Cerebellar cortex (tissue), 1 donor: ENCODE results near the gene GIMAP8.

Experiments used
- DNase-seq: peaks from one replicate; pipeline ENCODE4 v3.0.0-alpha.2; 2015; ENCODE audit warnings: low spot score

The GIMAP8 gene

DNA sequence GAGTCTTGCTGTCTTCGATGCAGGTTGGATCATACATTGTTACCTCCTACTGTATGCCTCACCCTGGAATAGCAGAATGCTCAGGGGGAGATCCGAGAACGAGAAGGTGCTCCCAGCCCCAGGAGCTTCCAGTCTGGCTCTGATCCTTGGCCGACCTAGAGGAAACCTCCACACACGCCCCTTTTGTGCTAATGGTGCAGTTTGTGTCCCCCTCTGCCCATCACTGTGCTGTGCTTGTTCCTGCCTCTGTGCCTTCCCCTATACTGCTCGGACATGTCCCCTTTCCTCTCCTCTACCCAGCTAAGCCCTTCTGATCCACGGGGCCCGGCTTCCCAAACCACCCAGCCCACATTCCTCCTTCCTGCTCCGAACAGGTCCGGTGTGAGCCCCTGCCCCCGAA lies 38.8 kb upstream of the GIMAP8 start:
- no peak for DNase-seq

DNA sequence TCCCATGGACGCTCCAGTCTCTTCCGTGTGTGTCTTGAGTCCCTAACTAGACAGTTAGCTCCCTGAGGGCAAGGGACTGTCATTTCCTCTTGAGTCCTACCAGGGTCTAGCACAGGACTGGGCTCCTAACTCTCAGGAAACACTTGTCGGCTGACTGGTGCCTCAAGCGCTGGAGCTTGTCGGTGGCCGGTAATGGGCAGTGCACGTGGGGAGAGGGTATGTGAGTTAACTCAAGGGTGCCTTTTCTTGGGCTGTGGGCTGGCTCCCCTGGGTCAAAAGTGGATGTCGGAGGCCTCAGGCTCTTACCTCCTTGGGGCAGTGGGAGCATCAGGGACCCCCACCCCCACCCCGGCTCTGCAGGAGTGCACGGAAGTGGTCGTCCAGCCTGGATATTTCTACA lies 38.4 kb upstream of the GIMAP8 start:
- DNase-seq: no peak

DNA sequence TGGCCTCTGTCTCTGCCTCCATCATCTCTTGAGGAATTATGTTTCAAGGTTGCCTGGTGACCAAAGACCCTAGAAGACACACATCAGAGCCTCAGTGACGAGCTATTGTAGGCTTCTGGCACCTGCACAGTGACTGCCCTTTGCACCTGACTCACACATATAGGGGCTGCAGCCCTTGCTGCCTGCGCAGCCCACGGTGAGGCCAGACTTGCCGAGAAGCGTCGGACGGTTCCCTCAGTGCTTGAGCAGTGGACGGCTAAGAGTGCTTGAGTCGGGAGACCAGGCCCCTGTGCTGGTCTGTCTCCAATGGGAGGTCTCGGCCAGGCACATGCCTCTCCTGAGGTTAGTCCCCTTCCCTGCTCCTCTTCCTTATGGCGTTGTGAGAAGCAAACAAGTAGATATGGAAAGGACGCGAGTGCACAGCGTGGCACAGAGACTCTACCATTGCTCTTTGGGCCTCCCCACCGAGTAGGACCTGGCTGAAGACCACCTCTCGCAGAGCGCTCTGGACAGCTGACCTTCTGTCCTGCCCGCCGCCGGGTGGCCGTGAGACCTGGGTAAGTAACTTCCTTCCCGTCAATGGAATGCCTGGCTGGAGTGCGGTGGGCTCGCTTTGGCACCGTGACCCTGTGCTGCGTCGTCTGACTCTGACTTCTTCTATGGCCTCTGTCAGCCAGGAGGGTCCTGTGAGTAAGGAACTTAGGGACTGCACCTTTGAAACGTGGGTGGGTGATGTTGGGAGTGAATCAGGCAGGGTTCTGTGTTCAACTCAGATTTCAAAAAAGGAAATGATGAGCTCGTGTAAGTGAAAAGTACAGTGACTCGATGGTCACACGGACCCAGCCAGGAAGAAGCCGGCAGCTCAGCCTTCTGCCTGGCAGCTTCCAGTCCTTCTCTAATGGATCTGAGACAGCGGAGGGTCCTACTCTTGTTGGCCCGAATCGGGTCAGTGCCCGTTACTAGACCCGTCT lies 37.6 kb upstream of the GIMAP8 start:
- no peak for DNase-seq

DNA sequence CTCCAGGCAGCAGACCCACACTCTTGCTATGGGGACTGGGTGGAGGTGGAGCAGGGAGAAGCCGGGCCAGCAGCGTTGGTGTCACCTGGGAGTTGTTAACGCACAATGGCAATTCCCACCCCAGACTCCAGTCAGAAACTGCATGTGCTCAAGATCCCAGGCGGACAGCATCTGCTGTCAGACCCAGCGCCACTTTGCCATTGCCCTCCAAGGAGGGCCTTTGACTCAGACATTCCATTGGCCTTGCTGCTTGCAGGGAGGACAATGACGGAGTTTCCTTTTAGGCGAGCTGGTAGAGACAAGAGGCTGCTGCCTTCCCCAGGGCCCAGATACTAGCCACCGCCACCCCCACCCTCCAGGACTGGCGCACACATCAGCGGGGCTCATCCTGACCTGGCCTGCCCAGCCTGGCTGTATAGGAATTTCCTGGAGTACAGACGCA lies 36.8 kb upstream of the GIMAP8 start:
- no peak for DNase-seq

DNA sequence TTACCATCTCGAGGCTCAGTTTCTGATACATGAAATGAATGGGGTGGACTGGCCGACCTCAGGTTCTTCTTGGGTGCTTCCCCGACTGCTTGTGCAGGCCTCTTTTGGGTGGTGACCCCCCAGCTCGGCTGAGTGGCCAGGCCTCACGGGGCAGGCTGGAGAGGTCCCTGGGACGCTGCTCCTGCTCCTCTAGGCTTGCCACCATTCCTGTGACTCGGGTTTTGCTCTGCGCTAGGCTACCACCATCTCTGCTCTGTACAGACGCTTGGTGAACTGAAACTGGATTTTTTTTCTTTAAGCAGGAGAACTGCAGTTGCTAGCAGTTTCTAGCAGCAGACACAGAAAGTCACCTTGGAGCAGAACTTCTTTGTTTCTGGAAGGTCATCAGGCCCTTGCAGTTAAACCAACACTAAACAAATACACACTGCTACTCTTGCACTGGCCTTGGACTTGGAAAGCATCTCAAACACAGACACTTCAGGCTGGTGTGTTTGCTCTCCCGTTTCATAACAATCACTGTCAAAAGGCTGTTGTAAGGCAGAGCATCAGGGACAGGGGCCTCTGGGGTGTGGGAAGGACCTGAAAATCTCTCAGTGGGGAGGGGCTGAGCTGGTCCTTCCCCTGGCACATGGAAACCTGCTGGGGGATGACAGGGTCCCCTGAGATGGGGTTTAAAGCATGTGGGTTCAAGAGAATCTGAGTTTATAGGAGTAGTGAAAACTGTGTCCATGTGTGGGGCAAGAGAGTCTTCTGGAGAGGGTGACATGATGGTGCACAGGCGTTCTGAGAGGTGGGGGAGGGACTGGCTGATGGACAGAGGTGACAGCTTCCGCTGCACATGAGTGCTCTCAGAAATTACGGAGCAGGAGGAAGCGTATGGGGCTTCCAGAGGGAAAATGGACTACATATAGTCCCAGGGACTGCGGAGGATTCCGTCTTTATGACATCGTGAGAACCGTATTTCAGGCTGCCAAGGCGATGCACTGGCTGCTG lies 35.0 kb upstream of the GIMAP8 start:
- DNase-seq: no peak

GRCh38 chr7:150417239-150417638 lies 33.2 kb upstream of the GIMAP8 start:
- no peak for DNase-seq

GRCh38 chr7:150417863-150418262 lies 32.6 kb upstream of the GIMAP8 start:
- DNase-seq: no peak

- DNase-seq: no peak
Measured at GRCh38 chr7:150420242-150420641, 30.2 kb upstream of the GIMAP8 start.

DNA sequence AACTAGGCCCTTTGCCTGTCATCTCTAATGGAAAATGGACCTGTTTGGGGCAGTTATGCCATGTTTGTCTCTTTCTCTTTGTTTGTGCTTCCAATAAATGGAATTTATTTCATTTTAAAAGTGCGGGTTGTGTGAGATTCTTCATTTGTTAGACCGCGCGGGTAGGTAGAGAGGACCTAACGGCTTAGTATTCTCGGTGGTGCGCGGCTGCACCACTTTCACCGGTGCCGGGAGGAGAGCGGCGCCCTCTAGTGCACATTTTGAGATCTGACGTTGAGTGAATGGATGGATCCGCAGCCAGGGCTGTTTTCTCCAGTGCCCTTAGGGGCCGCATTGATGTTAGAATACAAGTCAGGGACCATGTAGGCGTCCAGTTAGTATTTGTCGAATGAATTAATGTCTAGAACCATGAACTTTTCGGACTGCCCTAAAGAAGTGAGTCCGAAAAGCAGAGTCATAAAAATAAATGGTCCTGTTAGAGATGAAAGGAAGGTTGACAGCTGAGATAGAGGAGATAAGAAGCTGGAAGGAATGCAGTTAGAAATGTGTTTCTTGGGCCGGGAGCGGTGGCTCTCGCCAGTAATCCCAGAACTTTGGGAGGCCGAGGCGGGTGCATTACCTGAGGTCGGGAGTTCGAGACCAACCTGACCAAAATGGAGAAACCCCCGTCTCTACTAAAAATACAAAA lies 29.3 kb upstream of the GIMAP8 start:
- DNase-seq: peak; percentile 87

GRCh38 chr7:150421831-150422230 lies 28.6 kb upstream of the GIMAP8 start:
- DNase-seq: no peak

- DNase-seq: no peak
Measured at GRCh38 chr7:150425670-150426069, 24.8 kb upstream of the GIMAP8 start.

DNA sequence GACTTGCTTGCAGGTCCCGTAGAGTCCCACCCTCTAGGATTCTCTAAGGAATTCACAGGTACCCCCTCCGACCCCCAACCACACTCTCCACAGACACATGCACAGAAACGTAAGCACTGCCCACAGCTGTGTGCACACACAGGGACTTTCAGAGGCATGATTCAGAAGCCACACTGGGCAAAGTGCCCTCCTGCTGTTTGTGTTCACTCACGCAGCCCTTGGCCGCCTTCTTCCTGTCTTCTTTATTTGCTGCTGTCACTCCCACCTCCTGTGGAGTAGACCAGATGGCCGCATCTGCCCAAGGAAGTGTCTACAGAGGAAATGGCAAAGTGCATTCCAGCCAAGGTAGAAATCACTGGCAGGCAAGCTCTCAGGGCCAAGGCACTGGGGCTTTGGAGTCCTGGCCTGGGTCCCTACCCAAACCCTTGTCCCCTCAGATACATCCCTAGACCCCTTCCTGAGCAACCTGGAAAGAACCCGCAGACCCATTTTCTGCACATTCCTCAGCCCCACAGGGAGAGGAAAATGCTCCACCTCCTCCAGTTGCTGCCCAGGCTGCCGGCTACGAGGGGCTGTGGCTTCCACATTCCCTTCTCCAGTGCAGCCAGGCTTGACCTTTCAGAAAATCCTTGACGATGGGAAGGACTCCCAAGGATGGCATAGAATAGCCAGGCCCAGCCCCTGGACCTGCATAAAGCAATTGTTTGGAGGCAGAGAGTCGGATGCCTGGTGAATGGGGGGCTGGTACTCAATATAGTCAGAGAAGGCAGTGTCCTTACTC lies 21.6 kb upstream of the GIMAP8 start:
- DNase-seq: no peak

DNA sequence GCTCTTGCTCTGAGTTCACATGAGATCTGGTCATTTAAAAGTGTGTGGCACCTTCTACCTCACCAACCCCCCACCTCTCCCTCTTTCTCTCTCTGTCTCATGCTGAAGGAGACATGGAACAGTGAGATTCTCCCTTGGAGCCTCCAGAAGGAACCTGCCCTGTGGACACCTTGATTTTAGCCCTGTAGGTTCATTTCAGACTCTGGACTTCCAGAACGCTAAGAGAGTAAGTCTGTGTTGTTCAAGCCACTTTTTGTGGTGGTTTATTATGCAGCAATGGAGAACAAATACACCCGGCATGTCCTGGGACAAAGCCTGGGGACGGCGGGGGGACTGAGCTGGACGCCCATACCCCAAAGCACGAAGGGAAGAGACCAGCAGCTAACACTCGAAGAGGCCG lies 20.7 kb upstream of the GIMAP8 start:
- no peak for DNase-seq

DNA sequence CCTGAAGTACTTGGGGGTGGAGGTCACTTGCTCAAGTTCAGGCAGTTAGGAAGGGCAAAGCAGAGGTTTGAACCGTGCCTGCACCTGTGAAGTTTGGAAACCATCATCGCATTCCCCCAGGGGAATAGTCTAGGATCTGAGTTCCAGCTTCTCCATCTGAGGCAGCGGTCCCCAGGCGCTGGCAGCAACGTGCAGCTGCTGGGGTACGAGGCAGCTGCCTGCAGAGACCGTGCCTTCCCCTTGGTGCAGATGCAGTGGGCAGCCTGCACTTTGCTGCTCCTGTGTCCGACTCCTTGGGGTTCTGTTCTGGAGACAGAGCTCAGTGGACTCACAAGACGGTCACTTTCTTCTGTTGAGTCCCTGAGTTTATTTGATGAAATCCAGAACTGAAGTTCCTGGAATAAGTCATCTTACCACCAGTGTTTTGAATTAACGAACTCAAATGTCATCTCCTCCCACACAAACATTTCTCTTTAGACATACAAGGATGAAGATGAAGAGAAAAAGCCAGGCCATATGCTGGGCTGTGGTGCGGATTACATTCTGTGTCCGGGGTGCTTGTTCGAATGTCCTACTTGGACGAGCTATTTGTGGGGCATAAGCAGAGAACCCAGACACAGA lies 19.9 kb upstream of the GIMAP8 start:
- DNase-seq: no peak

- DNase-seq: no peak
Measured at GRCh38 chr7:150431839-150432658, 18.4 kb upstream of the GIMAP8 start.

DNA sequence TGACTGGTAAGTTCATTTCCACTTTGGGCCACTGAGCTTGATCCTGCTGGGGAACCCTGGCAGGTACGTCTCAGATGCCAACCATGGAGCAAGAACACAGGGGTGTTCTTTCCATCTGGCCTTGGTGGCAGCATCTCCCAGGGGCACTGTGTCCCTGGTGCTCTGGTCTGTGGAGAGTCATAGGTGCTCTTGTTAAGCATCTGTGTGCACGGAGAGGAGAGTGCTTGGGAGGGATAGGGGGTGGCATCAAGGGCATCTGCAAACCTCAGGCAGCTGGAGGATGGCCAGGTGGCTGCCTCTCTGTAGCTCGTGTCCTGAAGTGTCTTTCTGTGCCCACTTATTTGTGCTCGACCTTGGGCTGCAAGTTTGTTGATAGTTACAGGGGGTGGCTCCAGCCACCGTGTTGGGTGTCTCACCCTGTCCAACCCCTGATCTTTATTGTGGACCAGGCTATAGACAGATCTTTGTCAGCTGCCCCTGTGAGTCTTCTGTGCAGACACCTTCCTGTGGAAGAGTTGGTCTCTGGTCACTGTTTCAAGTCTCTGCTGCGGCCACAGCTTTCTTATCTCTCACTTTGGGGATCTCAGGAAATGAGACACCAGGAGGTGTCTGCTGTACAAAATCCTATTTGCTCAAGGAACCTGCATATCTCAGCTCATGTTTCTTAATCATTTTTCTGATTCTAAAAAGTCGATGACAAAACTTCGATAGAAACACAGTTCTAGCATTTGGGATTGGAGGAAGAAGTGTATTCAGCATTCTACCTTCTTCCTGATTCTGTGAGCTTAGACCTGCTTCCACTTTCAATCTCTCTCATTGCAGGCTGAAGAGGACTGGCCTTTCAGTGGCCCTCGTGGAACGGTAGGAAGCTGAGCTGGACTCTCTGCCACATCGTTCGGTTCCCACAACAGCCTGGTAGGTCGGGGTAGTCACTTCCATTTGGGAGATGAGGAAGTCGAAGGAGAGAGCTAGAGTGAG lies 17.2 kb upstream of the GIMAP8 start:
- no peak for DNase-seq

GRCh38 chr7:150434240-150434639 lies 16.2 kb upstream of the GIMAP8 start:
- DNase-seq: no peak

DNA sequence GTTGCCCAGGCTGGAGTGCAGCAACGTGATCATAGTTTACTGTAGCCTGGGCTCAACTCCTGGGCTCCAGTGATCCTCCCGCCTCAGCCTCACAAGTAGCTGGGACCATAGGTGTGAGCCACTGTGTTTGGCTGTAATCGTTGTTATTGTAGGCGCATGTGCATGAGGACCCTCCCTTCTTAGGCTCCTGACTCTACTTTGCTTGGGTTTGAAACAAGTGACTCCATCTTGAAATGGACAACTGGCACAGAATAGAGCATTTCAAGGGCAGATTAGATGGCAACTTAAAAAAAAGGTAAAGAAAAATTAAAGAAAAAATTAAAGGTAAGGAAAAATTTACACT lies 15.4 kb upstream of the GIMAP8 start:
- no peak for DNase-seq
